Kidney epithelial cell (primary cell): Measurements from ENCODE around the gene CCT8L2. TPM values are rescaled to one million over a fixed set of nuclear protein-coding genes. Genes with fewer than 3 reads are reported as not detected.
"Not testable (repeated sequence)": the region's sequence is repeated elsewhere in the genome, so short reads cannot be mapped to it uniquely, and the experiment has no call there.

Experiments used
- DNase-seq: peaks from one replicate; pipeline ENCODE4 v3.0.0-alpha.2; 2010; ENCODE audit warnings: low read depth
- H3K27me3 ChIP-seq: 2 replicates; pipeline ENCODE4 v1.6.0; 2011; ENCODE audit warnings: low read length; ENCODE audit not compliant: control insufficient read depth, insufficient read depth
- H3K36me3 ChIP-seq: 2 replicates; pipeline ENCODE4 v1.5.1; 2011; ENCODE audit warnings: low read length; ENCODE audit not compliant: control insufficient read depth, insufficient read depth
- H3K4me3 ChIP-seq: 2 replicates; pipeline ENCODE4 v1.5.1; 2011; ENCODE audit warnings: low read depth, mild to moderate bottlenecking, control low read depth, low read length
- total RNA-seq: library from RNA; depleted of rRNA; stranded (reverse); fragments of >200 nt; gene quantifications from 2 replicates; pipeline ENCODE4 v1.2.3, GENCODE V29; 2015
- TF ChIP-seq, protein P1 (sequence below): IDR thresholded peaks from 2 replicates; pipeline ENCODE4 v1.5.1; 2011; ENCODE audit warnings: mild to moderate bottlenecking, moderate library complexity, low read length, control low read depth, inconsistent platforms; ENCODE audit not compliant: insufficient read depth, poor library complexity, severe bottlenecking

CCT8L2 gene, protein sequence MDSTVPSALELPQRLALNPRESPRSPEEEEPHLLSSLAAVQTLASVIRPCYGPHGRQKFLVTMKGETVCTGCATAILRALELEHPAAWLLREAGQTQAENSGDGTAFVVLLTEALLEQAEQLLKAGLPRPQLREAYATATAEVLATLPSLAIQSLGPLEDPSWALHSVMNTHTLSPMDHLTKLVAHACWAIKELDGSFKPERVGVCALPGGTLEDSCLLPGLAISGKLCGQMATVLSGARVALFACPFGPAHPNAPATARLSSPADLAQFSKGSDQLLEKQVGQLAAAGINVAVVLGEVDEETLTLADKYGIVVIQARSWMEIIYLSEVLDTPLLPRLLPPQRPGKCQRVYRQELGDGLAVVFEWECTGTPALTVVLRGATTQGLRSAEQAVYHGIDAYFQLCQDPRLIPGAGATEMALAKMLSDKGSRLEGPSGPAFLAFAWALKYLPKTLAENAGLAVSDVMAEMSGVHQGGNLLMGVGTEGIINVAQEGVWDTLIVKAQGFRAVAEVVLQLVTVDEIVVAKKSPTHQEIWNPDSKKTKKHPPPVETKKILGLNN
- not detected in 2 replicates for total RNA-seq

DNA sequence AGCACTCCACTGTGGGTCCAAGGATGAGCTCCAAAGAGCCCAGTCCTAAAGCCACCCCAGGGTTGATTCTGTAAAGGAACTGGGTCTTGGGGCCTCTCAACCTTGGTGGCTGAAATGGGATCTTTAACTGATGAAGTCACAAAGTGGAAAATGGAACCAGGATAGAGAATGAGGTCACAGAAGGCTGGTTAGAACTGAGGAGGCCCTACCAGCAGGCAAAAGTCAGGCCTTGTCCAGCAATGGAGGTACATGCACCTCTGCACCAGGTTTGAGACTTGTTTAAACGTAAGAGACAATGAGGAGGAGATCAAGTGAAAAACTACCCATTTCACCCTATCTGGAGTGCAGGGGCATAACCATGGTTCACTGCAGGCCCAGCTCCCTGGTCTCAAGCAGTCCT lies at the start of gene CCT8L2:
Gene CCT8L2 (minus strand): TSS at position 101 of the 400 bp plus-strand sequence. CDS start 260 bp downstream, outside the sequence.
- not testable (repeated sequence) for H3K27me3 ChIP-seq

DNA sequence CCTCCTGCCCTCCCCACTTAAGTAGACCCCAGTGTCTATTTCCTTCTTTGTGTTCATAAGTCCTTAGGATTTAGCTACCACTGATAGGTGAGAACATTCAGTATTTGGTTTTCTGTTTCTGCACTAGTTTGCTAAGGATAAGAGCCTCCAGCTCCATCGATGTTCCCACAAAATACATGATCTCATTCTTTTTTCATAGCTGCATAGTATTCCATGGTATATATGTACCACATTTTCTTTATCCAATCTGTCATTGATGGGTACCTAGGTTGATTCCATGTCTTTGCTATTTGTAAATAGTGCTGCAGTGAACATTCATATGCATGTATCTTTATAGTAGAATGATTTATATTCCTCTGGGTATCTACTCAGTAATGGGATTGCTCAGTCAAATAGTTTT lies 42.8 kb upstream of the CCT8L2 start:
- not testable (repeated sequence) for H3K4me3 ChIP-seq, DNase-seq, H3K27me3 ChIP-seq, H3K36me3 ChIP-seq

More for the DNA sequence above, at the start of gene CCT8L2:
- not testable (repeated sequence) for H3K36me3 ChIP-seq, H3K4me3 ChIP-seq, DNase-seq

DNA sequence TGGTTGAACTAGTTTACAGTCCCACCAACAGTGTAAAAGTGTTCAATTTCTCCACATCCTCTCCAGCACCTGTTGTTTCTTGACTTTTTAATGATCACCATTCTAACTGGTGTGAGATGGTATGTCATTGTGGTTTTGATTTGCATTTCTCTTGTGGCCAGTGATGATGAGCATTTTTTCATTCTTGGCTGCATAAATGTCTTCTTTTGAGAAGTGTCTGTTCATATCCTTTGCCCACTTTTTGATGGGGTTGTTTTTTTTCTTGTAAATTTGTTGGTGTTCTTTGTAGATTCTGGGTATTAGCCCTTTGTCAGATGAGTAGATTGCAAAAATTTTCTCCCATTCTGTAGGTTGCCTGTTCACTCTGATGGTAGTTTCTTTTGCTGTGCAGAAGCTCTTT lies 41.5 kb upstream of the CCT8L2 start:
- H3K4me3 ChIP-seq, H3K36me3 ChIP-seq, H3K27me3 ChIP-seq, DNase-seq: not testable (repeated sequence)

DNA sequence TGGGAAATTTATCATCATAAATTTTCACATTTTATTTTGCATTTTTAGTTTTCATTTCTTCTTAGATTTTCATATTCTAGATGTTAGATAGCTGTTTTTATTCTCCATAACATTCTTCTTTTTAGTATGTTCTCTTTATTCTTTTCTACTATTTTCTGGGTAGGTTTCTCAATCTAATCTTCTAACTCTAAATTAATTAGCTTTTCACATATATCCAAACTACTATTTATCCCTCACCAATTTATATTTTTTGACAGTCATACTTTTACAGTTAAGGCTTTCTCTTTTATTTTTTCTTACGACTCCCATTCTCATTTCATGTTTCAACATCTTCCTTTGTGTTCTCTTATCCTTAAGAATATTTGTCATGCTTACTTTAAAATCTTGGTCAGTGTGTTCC lies 35.9 kb upstream of the CCT8L2 start:
- H3K4me3 ChIP-seq, H3K36me3 ChIP-seq, DNase-seq, H3K27me3 ChIP-seq: not testable (repeated sequence)

DNA sequence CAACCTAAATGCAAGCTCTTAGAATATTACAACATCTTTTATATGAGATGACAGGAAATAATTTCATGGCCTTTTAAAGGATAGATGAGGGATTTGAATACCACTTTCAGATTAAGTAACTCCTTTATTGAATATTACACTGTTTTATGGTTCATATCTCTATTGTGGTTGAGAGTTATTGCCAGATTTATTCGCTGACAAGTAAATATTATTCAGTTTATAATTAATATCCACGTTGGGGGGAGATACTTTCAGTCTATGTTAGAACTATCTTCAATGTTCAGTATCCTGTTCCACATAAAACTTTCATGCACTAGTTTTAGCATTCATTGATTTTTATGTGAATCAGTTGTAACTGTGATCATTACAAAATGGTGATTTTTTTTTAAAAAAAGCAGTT lies 32.4 kb upstream of the CCT8L2 start:
- H3K36me3 ChIP-seq, H3K4me3 ChIP-seq, DNase-seq, H3K27me3 ChIP-seq: not testable (repeated sequence)

DNA sequence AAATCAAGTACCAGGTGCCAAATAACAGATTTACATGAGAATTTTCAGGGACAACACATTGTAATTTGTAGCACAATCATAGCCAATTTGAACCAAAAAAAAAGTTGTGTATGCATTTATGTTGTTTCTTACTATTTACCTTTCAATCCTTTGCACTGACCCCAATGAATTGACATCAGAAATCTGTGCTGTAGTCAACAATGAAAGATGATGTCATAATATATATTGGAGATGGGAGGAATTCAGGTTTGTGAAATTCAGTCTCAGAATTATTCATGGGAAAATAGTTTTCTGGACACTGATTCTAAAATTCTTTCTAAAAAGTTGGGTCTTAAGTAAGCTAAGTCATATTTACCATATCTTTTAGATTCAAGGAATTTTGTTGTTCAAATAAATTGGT lies 31.0 kb upstream of the CCT8L2 start:
- DNase-seq, H3K36me3 ChIP-seq, H3K4me3 ChIP-seq, H3K27me3 ChIP-seq: not testable (repeated sequence)

DNA sequence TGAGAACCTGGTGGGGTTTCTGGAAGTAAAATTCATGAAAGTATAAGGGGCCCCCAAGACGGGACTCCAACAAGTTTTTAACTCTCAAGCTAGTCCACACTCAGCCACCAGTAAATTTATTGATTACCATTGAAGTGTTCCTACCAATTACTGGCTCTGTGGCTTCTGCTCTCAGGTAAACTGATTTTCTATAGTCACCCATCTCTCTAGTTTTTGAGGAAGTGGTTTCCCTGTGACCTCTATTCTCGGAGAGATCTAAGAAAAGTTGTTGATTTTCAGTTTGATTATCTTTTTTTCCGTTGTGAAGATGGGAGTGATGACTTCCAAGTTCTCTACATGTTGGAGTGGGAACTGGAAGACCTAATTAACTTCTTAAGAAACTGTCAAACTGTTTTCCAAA lies 24.9 kb upstream of the CCT8L2 start:
- DNase-seq, H3K27me3 ChIP-seq, H3K4me3 ChIP-seq, H3K36me3 ChIP-seq: not testable (repeated sequence)

DNA sequence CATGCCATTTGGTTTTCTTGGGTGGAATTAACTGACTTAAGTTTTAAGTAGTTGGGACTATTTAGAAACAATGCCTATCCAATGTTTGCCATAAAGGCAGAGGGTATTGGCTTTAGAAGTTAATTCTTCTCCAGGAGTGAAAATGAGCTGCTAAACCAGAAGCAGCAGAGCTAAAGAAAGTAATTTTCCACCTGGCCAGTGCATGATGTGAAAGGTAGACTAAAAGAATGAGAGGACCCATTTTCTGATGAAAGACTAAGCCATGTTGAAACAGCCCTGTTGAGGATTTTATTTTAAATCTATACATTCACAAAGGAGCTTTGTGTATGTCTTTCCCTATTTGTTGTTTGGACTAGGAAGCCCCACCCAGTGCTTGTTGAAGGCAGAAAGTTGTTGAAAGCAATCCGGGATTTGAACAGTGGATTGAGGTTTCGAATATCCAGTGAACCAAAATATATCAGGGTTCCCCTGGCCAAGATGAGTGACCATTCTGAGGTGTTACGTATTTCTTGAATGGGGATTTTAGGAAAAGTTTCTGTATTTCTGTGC lies 23.9 kb upstream of the CCT8L2 start:
- not testable (repeated sequence) for H3K36me3 ChIP-seq, DNase-seq, H3K27me3 ChIP-seq, H3K4me3 ChIP-seq

DNA sequence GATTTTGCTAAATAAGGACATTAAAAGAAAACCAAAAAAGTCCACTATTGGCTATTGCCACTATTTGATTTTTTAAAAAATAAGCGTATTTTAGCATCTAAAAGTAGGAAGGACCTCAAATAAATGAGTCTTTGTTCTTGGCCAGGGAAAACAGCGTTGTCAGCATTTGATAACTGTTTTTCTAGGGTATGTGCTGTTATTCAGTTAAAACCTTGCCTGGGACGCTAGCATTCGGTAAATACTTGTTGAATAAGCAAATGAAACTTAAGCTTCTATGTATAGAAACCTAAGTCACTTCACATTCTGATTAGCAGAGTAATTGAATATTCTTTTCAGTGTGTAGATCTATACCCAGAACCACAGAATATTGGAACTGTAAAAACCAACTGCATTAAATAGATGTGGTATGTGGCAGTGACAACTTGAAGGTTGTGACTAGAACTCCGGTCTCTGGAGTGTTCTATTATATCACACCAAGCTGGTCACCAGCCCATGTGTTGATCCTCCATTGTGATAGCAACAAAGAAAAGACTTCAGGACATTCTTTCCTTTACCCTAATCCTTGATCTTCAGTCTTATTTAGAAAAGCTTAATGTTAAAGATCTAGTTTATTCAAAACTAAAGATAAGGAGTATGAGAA lies 23.1 kb upstream of the CCT8L2 start:
- not testable (repeated sequence) for H3K4me3 ChIP-seq, DNase-seq, H3K36me3 ChIP-seq, H3K27me3 ChIP-seq

DNA sequence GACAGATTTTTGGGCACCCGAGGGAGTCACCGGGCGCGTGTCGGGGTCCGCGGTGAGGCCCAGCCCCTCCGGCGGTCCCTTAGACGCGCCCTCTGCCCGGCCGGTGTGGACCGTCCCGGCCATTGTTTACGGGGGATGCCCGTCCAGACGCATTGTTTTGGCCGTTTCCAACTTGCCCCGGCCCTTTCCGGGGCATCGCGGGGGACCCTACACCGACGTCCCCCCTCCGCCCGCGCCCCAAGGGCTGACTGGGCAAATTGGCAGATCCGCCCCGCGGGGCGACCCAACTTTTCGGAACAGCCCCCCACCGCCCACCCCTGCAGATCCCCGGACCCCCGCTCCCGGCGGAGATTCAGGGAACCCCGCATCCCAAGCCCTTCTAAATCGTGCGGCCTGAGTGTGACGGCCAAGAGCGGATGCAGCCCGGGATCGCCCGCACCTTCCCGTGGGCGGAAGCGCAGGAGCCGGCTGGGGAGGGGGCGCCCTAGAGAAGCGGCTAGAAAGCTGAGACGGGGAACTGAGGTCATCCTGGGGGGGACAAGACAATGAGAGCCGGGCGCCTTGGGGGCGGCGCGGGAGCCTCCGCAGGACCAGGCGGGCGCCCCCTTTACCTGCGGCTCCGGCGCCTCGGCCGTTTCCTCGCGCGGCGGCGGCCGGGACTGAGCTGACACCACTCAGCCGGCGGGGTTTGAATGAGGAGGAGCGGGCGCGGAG lies 17.1 kb upstream of the CCT8L2 start:
- Histone ChIP-seq H3K4me3 (peak overlapping the region; percentile 37), H3K36me3 (no peaks in the 10 kb centered on the region), H3K27me3 (peaks cover 5% of the 10 kb centered on the region)
- TF ChIP-seq, protein P1, sequence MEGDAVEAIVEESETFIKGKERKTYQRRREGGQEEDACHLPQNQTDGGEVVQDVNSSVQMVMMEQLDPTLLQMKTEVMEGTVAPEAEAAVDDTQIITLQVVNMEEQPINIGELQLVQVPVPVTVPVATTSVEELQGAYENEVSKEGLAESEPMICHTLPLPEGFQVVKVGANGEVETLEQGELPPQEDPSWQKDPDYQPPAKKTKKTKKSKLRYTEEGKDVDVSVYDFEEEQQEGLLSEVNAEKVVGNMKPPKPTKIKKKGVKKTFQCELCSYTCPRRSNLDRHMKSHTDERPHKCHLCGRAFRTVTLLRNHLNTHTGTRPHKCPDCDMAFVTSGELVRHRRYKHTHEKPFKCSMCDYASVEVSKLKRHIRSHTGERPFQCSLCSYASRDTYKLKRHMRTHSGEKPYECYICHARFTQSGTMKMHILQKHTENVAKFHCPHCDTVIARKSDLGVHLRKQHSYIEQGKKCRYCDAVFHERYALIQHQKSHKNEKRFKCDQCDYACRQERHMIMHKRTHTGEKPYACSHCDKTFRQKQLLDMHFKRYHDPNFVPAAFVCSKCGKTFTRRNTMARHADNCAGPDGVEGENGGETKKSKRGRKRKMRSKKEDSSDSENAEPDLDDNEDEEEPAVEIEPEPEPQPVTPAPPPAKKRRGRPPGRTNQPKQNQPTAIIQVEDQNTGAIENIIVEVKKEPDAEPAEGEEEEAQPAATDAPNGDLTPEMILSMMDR: no peak
- DNase-seq: no peak
